GM18526 (cell line): Measurements from ENCODE around the gene NAA40.
A peak's percentile ranks its signal among the peaks of the same experiment; 100 is the strongest.

Source experiments
- POLR2A ChIP-seq: IDR thresholded peaks from 3 replicates; pipeline ENCODE4 v1.6.1; 2011; ENCODE audit not compliant: insufficient read length; ENCODE audit errors: extremely low read depth

The NAA40 gene

DNA sequence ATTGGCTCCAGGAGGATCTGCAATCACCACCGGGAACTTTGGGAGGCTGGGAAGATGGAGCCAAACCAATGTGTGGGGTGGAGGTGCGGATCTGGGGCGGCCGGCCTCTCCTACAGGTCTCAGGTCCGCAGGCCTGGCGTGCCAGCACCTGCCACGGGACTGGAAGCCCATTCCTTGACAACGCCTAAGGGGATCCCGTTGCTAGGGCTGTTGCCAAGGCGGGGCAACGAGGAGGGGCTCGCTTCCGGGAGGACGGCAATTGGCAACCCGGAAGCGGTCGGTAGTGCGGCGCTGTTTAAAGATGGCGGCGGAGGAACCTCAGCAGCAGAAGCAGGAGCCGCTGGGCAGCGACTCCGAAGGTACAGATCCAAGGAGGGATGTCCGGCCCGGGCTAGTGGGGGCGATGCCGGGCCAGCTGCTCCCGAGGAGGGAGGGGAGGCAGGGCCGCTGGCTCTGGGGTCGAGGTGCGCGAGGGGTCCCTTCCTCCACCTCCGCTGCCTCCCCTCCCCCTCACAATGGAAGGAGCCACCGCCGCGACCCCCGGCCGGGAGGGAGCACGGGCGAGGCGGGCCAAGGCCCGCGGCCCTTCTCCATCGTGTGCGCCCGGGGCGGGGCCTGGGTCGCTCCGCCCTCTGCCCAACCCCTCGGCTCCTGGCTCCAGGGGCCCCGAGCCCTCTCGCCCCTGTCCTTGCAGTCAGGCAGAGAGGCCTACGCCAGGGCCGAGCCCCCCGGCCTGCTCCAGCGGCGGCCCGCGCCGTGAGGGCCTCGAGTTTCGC is 47.5 kb downstream of the NAA40 start, which contains the start of gene OTUB1:
TSS of gene OTUB1 (plus strand) at position 283 of the 776 bp plus-strand sequence. CDS start at position 302, 19 bp downstream.
- peak; percentile 81 for TF ChIP-seq POLR2A

DNA sequence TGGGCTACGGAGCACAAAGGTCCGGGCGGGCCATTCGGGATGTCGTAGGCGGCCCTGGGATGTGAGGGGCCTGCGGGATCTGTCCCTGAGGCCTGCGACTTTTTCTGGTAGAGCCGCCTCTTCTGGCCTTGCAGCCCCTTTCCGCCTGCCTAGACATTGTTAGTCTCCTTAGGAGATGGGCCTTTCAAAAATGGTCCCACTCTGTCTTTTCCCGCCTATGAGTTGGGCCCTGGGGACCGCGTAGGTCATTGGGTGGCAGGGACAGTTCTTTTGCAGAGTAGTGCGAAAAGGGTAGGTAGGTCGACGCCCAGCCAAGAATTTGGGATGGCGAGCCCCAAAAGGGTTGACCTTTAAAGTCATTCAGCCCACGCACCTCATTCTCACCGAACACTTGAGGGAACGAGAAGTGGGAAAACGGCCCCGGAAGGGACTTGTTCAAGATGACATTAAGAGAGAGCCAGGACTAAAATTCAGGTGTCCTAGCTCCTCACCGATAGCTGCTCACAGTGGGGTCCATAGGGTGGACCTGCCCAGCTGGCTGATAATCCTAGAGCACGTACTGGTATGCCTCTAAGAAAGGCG is 48.2 kb downstream of the NAA40 start:
- no peak for TF ChIP-seq POLR2A

DNA sequence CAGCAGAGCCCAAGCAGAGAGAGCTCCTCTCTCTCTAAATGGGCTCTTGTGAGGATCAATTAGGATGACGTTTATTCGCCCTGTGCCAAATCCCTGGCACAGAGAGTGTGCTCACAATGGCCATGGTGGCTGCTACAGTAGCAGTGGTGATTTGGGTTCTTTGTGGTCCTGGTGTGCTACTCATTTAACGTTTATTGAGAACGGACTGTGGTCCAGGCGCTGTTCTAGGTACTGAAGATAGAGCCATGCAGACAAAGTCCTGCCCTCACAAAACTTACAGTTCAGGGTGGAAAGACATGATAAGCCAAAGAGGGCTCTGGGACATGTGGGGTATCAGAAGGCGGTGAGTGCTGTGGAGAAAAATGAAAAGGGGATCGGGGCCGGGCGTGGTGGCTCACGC is 52.8 kb downstream of the NAA40 start:
- TF ChIP-seq POLR2A, result no peak

DNA sequence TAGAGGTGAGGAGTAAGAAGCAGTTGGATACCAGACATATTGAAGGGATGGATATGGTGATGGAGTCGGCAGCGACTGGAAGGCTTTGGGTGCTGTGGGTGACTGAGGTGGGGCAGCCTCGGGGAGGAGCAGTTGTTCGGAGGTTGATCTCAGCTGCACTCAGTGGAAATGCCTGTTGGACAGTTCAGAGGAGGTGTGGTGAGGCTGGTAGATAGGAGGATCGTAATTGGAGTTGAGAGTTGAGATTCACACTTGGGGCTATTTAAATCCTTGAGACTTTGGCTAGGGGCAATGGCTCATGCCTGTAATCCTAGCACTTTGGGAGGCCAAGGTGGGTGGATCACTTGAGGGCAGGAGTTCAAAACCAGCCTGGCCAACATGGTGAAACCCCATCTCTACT is 54.3 kb downstream of the NAA40 start:
- no peak for TF ChIP-seq POLR2A

DNA sequence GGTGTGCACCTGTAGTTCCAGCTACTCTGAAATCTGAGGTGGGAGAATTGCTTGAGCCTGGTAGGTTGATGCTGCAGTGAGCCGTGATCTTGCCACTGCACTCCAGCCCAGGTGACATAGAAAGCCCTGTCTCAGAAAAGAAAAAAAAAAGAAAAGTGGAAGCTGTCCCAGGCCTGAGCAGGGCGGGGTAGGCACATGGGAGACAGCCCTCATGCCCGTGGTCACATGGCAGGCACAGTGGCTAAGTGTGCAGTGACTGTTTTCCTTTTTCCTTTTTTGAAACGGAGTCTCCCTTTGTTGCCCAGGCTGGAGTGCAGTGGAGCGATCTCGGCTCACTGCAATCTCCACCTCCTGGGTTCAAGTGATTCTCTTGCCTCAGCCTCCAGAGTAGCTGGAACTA is 55.2 kb downstream of the NAA40 start:
- TF ChIP-seq POLR2A, result no peak

DNA sequence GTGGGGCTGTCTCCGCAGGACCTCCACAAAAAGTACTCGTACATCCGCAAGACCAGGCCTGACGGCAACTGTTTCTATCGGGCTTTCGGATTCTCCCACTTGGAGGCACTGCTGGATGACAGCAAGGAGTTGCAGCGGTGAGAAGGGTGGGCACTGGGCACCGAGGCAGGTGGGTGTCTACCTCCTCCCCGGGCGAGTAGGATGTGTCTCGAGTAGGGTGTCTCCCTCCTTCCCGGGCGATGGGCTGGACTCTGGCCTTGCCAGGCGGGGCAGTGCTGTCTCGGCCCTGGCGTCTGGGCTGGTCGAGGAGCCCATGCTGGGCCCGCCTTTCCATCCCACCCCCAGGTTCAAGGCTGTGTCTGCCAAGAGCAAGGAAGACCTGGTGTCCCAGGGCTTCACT is 57.7 kb downstream of the NAA40 start:
- no peak for TF ChIP-seq POLR2A

DNA sequence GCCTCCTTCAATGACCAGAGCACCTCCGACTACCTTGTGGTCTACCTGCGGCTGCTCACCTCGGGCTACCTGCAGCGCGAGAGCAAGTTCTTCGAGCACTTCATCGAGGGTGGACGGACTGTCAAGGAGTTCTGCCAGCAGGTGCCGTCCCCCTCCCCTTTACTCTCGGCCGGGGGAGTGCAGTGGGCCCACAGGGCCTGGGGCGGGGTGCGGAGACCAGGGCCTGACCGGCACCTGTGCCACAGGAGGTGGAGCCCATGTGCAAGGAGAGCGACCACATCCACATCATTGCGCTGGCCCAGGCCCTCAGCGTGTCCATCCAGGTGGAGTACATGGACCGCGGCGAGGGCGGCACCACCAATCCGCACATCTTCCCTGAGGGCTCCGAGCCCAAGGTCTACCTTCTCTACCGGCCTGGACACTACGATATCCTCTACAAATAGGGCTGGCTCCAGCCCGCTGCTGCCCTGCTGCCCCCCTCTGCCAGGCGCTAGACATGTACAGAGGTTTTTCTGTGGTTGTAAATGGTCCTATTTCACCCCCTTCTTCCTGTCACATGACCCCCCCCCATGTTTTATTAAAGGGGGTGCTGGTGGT is 58.4 kb downstream of the NAA40 start:
- TF ChIP-seq POLR2A, result no peak

DNA sequence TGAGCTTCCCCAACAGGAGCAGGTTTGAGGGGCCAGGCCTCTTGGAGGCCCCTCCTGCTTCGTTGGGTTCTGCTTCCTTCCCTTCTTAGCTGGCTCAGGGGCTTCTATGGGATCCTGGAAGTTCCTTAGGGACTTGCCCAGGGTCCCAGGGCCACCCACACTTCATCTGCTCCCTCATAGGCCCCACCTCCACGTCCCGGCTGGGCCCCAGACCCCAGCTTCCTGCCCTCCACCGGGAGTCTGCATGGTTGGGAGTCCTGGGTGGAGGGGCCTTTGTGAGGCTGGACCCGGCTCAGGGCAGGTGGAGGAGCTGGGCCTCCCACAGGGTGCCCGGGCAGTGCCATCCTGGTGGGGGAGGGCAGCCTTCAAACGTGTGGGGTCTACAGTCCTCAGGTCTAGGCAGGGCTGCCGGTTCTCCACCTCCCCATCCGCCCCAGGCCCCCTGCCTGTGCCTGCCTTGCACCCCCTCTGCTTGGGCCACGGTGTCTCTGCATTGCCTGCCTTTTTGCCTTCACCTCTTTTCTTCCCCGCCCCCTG is 59.1 kb downstream of the NAA40 start:
- no peak for TF ChIP-seq POLR2A

DNA sequence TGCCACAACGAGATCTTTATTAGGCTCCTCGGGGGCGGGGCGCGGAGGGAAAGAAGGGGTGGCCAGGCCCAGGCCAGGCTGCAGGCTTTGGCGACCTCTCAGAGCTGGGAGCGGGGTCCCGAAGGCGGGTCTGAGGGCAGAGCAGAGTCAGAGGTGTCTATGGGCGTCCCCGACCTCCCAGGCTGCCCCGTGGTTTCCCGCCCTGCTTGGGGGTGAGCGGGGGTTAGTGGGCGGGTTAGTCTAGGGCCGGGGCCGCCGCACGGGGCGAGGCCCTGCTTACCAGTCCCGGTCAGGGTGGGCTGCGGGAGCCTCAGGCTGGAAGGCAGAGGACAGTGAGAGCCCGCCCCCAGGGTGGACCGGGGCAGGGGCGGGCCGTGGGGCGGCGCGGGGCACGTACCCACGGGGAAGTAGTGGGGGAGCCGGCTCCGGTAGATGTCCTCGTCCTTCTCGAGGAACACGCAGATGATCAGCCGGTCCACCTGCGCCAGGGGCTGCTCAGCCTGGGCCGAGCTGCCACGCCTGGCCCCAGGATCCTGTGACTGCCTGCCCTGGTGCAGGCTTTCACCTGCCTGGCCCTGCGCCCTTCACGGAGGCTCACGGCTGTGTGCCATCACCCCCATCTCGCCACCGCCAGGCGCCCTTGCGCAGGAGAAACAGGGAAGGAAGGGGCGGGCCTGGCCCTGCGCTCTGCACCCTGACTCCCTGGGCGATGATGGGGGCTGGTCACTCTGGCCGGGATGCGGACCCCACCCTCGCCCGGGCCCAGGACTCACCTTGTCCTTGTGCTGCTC is 60.0 kb downstream of the NAA40 start:
- no peak for TF ChIP-seq POLR2A

DNA sequence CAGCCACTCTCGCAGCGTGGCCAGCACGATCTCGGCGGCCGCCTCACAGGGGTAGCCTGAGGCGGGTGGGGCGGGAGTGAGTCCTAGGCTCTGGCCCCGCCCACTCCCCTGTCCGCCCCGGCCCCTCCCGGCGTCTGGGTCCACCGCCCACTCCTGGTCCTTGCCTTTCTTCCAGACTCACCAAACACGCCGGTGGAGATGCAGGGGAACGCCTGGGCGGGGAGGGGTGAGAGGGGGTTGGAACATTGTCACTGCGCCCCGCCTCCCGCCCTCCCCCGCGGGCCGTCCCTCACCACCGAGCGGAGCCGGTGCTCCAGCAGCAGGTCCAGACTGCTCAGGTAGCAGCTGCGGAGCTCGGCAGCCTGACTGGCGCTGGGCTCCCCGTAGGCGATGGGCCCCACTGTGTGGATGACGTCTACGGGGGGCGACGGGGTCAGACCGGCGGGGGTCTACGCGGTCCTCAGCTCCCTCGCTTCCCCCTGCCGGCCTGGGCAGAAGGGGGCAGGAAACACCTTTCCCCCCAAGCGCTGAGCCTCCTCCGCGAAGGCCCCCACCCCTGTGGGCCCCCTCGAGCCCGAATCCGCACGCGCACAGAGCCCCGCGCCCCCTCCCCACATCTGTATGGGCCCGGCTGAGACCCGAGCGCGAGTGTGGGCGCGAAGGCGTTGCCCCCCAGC is 60.7 kb downstream of the NAA40 start:
- peak; percentile 14 for TF ChIP-seq POLR2A

DNA sequence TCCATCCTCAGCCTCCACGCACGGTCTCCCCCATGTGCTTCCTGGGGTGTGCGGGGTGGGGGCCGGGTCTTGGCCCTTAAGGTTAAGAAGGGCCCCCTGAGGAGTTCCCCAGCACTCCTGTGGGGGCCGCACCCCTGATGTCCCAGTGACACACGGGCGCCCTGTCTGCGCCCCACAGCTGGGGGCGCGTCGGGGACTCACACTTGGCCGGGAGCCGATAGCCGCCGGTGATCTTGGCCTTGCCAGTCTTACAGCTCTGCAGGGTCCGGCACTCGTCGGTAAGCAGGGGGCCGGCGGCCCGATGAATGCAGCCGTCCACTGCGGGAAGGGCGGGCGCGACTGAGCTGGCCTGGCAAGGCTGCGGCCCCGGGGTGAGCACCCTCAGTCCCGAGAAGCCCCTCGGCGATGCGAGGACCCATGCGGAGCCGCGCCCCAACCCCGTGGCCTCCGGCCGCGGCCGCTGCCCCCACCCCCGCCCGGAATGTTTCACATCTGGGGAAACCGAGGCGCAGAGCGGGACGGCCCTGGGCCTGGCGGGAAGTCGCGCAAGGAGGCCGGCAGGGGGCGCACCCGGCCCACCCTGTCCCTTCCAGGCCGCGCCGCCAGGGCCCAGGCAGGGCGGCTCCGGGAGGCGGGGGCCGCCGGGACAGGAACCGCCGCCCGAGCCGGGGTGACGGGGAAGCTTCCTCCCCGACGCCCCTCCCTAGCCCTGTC is 61.4 kb downstream of the NAA40 start:
- no peak for TF ChIP-seq POLR2A

DNA sequence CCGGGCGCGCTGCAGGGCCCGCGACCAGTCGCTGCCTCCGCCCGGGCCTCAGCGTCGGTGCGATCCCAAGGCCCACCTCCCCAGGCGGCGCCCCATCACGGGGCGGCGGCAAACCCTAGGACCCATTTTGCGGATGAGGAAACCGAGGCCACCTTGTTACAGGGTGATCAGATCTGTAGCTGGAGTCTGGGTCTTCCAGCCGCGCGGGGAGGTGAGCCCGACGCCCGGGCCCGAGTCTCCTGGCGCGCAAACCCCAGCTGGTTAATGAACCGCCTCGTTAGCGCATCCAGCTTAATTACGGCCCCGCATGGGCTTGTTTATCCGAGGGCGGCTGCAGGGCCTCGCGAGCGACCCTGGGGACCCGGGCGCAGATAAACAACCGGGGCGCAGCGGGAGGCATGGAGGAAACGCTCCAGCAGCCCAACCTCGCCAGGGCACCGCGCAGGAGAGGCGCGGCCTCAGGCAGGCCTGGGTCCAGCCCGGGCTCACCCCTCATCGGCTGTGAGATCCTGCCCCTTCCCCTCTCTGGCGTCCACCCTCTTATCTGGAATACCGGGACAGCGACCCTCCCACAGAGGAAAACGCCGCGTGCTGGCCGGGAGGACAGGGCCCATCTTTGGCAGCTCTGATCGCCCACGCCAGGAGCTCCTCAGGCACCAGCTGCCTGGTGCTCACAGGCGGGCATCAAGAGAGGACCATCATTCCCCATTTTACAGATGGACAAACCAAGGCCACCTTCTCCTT is 62.1 kb downstream of the NAA40 start:
- TF ChIP-seq POLR2A, result no peak
